KMS-11 (cell line): Measurements from ENCODE around the gene RAD51B.

Experiments
- H2AFZ ChIP-seq: fragments of 200-600 bp; sonication (generic); 2 replicates; pipeline ENCODE4 v1.6.1; 2016; ENCODE audit warnings: antibody characterized with exemption, mixed run types, low read depth
- H3K27ac ChIP-seq: fragments of 200-600 bp; sonication (generic); 2 replicates; pipeline ENCODE4 v1.6.1; 2016; ENCODE audit warnings: mild to moderate bottlenecking, mixed run types
- H3K27me3 ChIP-seq: fragments of 200-600 bp; sonication (generic); 2 replicates; pipeline ENCODE4 v1.6.1; 2017; ENCODE audit warnings: mild to moderate bottlenecking, low read depth, mixed run types, moderate library complexity; ENCODE audit not compliant: insufficient read depth
- H3K36me3 ChIP-seq: fragments of 200-600 bp; sonication (generic); 2 replicates; pipeline ENCODE4 v1.6.1; 2017; ENCODE audit warnings: mild to moderate bottlenecking, mixed run types; ENCODE audit not compliant: insufficient read depth
- H3K4me1 ChIP-seq: fragments of 200-600 bp; sonication (generic); 2 replicates; pipeline ENCODE4 v1.6.1; 2016; ENCODE audit warnings: mild to moderate bottlenecking, low read depth, mixed run types; ENCODE audit not compliant: poor library complexity, severe bottlenecking
- H3K4me2 ChIP-seq: fragments of 200-600 bp; sonication (generic); 2 replicates; pipeline ENCODE4 v1.7.0; 2016; ENCODE audit warnings: mild to moderate bottlenecking, mixed run types
- H3K4me3 ChIP-seq: fragments of 200-600 bp; sonication (generic); IDR thresholded peaks from 2 replicates; pipeline ENCODE4 v1.6.1; 2017; ENCODE audit warnings: low read depth, low read length, mixed read lengths; ENCODE audit not compliant: insufficient read depth
- H3K79me2 ChIP-seq: fragments of 200-600 bp; sonication (generic); 2 replicates; pipeline ENCODE4 v1.6.1; 2016; ENCODE audit warnings: low read depth, mixed run types; ENCODE audit not compliant: insufficient read depth
- H3K9ac ChIP-seq: fragments of 200-600 bp; sonication (generic); 2 replicates; pipeline ENCODE4 v1.6.1; 2016; ENCODE audit warnings: mild to moderate bottlenecking, mixed run types
- H4K20me1 ChIP-seq: fragments of 200-600 bp; sonication (generic); 2 replicates; pipeline ENCODE4 v1.6.1; 2016; ENCODE audit warnings: mild to moderate bottlenecking, mixed run types; ENCODE audit not compliant: insufficient read depth
- TF ChIP-seq, protein P1 (sequence below): fragments of 200-600 bp; sonication (generic); conservative IDR thresholded peaks from 2 replicates; pipeline ENCODE4 v1.6.1; 2017; ENCODE audit warnings: low read depth, mild to moderate bottlenecking, antibody characterized with exemption, low read length, moderate library complexity, mixed read lengths

The RAD51B gene

DNA sequence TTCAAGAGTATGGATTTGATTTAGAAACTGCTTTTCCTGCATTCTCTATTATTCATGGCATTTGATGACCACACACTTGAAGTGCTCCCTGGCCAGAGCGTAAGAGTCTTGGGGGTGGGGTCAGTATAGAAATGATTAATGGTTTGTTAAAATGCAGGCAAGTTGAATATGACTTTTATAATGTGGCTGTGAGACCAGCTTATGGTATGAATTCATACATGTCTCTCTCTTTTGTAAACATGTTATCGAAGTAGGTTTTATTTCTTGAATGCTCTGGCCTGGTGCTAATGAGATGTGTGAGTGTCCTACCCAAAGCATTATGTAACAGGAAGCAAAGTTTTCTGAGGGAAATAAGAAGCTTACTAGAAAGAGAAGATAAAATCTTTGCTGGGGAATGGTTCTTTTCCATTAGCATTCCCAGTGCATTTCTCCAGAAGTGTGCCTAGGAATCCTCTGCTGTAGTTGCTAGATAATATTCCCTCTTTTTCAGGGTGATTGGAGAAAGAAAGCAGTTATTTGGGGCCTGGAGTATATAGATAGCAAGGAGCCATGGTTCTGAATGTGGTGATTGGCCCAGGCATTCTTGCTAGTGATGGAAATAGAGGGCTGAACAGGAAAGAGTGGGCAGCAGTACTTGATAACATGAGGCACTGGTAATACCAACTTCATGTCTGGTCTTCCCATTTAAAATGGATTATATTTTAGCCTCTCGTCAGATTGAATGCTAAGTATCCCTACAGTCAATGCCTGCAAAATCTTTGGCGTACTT is 289.7 kb downstream of the RAD51B start:
- Histone ChIP-seq H3K36me3 (no peaks in the 10 kb centered on the region), H3K4me2 (no peak overlapping the region), H3K9ac (no peak overlapping the region), H3K27me3 (no peaks in the 10 kb centered on the region), H3K79me2 (no peaks in the 10 kb centered on the region), H3K4me3 (no peak overlapping the region), H3K4me1 (peaks cover 44% of the 10 kb centered on the region), H4K20me1 (no peaks in the 10 kb centered on the region), H2AFZ (no peak overlapping the region), H3K27ac (no peak overlapping the region)
- TF ChIP-seq, protein P1, sequence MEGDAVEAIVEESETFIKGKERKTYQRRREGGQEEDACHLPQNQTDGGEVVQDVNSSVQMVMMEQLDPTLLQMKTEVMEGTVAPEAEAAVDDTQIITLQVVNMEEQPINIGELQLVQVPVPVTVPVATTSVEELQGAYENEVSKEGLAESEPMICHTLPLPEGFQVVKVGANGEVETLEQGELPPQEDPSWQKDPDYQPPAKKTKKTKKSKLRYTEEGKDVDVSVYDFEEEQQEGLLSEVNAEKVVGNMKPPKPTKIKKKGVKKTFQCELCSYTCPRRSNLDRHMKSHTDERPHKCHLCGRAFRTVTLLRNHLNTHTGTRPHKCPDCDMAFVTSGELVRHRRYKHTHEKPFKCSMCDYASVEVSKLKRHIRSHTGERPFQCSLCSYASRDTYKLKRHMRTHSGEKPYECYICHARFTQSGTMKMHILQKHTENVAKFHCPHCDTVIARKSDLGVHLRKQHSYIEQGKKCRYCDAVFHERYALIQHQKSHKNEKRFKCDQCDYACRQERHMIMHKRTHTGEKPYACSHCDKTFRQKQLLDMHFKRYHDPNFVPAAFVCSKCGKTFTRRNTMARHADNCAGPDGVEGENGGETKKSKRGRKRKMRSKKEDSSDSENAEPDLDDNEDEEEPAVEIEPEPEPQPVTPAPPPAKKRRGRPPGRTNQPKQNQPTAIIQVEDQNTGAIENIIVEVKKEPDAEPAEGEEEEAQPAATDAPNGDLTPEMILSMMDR = no peak

DNA sequence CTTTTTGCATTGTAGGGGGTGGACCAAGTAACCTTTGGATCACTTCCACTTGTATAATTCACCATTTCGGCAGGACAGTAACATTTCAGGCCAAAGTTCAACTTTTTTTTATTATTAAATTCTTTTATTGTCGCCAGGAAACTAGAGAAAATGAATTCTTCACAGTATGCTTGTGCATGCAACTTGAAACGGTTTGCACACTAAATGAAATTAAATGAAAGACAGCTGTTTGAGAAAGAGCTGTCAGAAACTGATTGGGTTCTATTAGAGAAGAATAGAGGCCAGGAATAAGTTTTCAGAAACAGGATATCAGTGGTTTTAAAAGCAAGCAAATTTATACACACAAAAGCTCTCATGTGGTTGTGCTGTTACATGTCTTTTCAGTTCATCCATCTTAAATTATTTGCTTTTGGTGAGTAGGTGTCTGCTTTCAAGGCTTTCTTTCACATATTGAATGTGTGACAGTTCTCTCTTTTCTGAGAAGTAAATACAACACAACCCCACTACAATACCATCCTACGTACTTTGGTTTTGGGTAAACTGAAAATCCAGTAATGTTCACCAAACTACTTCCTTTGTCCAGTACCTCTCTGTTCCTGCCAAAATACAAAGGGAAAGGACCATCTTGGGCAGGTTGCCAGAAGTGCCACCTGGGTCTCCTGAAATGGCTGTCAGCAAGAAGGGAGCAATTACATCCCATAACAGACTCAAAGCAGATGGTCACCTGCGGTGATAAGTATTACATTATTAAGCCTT is 291.7 kb downstream of the RAD51B start:
- peak overlapping the region; percentile 12; the same call in 1 of the 2 replicates for H3K9ac ChIP-seq
- H3K4me1 ChIP-seq = peaks cover 36% of the 10 kb centered on the region
- H3K27ac ChIP-seq = peak overlapping the region; percentile 53
- peak overlapping the region; percentile 36 for H2AFZ ChIP-seq
- TF ChIP-seq, protein P1 = no peak
- H3K4me3 ChIP-seq = no peak overlapping the region
- H4K20me1 ChIP-seq = no peaks in the 10 kb centered on the region
- H3K79me2 ChIP-seq = no peaks in the 10 kb centered on the region
- H3K4me2 ChIP-seq = peak overlapping the region; percentile 65
- no peaks in the 10 kb centered on the region for H3K36me3 ChIP-seq
- H3K27me3 ChIP-seq = no peaks in the 10 kb centered on the region

DNA sequence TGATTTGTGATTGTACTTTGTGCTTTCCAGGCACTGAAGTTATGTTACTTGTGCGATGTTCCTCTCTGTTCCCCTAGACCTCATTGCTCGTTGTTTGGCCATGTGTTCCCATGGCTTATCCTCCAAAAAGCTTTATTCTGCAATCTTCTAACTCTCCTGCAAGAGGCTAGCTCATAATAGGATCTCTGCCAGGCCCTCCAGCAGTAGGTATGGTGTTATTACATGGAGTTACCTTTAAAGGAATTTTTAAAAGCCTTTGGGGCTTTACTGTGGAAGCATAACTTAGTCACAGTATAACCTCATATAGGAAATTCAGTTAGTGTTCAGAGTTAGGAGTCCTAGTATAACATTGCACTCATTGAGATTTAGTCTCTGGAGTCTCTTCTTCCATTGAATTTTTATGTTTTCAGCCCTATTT is 292.3 kb downstream of the RAD51B start:
- H4K20me1 ChIP-seq = no peaks in the 10 kb centered on the region
- H3K79me2 ChIP-seq = no peaks in the 10 kb centered on the region
- no peak overlapping the region for H3K9ac ChIP-seq
- H3K4me2 ChIP-seq = peak overlapping the region; percentile 65
- H3K4me3 ChIP-seq = no peak overlapping the region
- peak overlapping the region; percentile 36; the same call in 1 of the 2 replicates for H2AFZ ChIP-seq
- H3K27ac ChIP-seq = peak overlapping the region; percentile 53; the same call in 1 of the 2 replicates
- no peaks in the 10 kb centered on the region for H3K36me3 ChIP-seq
- H3K27me3 ChIP-seq = no peaks in the 10 kb centered on the region
- TF ChIP-seq, protein P1 = no peak
- peaks cover 36% of the 10 kb centered on the region for H3K4me1 ChIP-seq

DNA sequence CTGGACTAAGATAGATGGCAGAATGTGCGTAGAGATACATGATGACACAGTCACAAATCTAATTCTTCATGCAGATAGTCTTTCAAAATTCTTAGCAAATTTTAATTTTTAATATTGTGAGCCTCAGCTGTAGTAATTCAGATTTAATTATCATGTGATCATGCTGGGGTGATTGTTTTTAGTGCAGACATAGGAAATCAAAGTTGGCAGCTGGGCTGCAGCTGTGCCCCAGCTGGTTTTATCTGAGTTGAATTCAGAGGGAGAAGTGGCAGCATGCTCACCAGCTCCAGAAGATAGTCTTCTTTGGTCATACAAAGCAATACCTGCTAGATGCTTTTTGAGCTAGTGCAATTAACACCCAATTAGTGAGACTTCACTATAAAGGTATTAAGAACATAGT is 292.9 kb downstream of the RAD51B start:
- peaks cover 36% of the 10 kb centered on the region for H3K4me1 ChIP-seq
- H3K4me3 ChIP-seq = no peak overlapping the region
- no peaks in the 10 kb centered on the region for H4K20me1 ChIP-seq
- H3K27me3 ChIP-seq = no peaks in the 10 kb centered on the region
- no peaks in the 10 kb centered on the region for H3K36me3 ChIP-seq
- no peak overlapping the region for H2AFZ ChIP-seq
- no peaks in the 10 kb centered on the region for H3K79me2 ChIP-seq
- TF ChIP-seq, protein P1 = no peak
- no peak overlapping the region for H3K9ac ChIP-seq
- peak overlapping the region; percentile 65 for H3K4me2 ChIP-seq
- H3K27ac ChIP-seq = peak overlapping the region; percentile 53; the same call in 1 of the 2 replicates
